Measurements from ENCODE around the gene TLDC2. TPM values are rescaled to one million over a fixed set of nuclear protein-coding genes. Genes with fewer than 3 reads are reported as not detected.

The TLDC2 gene
- total RNA-seq, 1 donor from 2014 or later: 0.34 TPM

GRCh38 chr20:36859282-36859555 is 16.7 kb upstream of the TLDC2 start:
- Mint-ChIP-seq H3K27me3 (no peaks in the 10 kb centered on the region), H3K27ac (no peak overlapping the region), H3K4me1 (ENCODE audit: low read depth) (peaks cover 27% of the 10 kb centered on the region), H3K9me3 (ENCODE audit: low read depth) (no peaks in the 10 kb centered on the region), H3K4me3 (ENCODE audit: low read depth) (no peak overlapping the region), H3K36me3 (ENCODE audit: insufficient read depth) (peaks cover 1% of the 10 kb centered on the region)
- no peak for TF ChIP-seq CTCF (IDR thresholded peaks at IDR 0.05; ENCODE audit: unreplicated experiment)
- DNase-seq (ENCODE audit: low spot score, unreplicated experiment): no peak

GRCh38 chr20:36859700-36860330 is 16.1 kb upstream of the TLDC2 start:
- no peak overlapping the region for H3K4me3 Mint-ChIP-seq (ENCODE audit: low read depth)
- DNase-seq (ENCODE audit: low spot score, unreplicated experiment): no peak
- peaks cover 1% of the 10 kb centered on the region for H3K36me3 Mint-ChIP-seq (ENCODE audit: insufficient read depth)
- no peak for TF ChIP-seq CTCF (IDR thresholded peaks at IDR 0.05; ENCODE audit: unreplicated experiment)
- peaks cover 28% of the 10 kb centered on the region for H3K4me1 Mint-ChIP-seq (ENCODE audit: low read depth)
- peak overlapping the region; percentile 22 for H3K27ac Mint-ChIP-seq
- no peaks in the 10 kb centered on the region for H3K27me3 Mint-ChIP-seq
- no peaks in the 10 kb centered on the region for H3K9me3 Mint-ChIP-seq (ENCODE audit: low read depth)

- no peak for TF ChIP-seq CTCF (IDR thresholded peaks at IDR 0.05; ENCODE audit: unreplicated experiment)
- Mint-ChIP-seq H3K36me3 (ENCODE audit: insufficient read depth) (peaks cover 1% of the 10 kb centered on the region), H3K4me1 (ENCODE audit: low read depth) (peaks cover 30% of the 10 kb centered on the region), H3K27ac (peak overlapping the region; percentile 22), H3K9me3 (ENCODE audit: low read depth) (no peaks in the 10 kb centered on the region), H3K4me3 (ENCODE audit: low read depth) (peak overlapping the region; percentile 18), H3K27me3 (no peaks in the 10 kb centered on the region)
- DNase-seq (ENCODE audit: low spot score, unreplicated experiment): no peak
These were observed 15.6 kb upstream of the TLDC2 start for GRCh38 chr20:36860339-36860738.

- Mint-ChIP-seq H3K9me3 (ENCODE audit: low read depth) (no peaks in the 10 kb centered on the region), H3K27me3 (no peaks in the 10 kb centered on the region), H3K36me3 (ENCODE audit: insufficient read depth) (peaks cover 1% of the 10 kb centered on the region), H3K4me3 (ENCODE audit: low read depth) (peak overlapping the region; percentile 75), H3K4me1 (ENCODE audit: low read depth) (peaks cover 30% of the 10 kb centered on the region), H3K27ac (peak overlapping the region; percentile 19)
- no peak for TF ChIP-seq CTCF (IDR thresholded peaks at IDR 0.05; ENCODE audit: unreplicated experiment)
- DNase-seq (ENCODE audit: low spot score, unreplicated experiment): no peak
These were observed 14.9 kb upstream of the TLDC2 start for GRCh38 chr20:36860811-36861624.

- H3K9me3 Mint-ChIP-seq (ENCODE audit: low read depth): no peaks in the 10 kb centered on the region
- no peaks in the 10 kb centered on the region for H3K27me3 Mint-ChIP-seq
- H3K4me3 Mint-ChIP-seq (ENCODE audit: low read depth): peak overlapping the region; percentile 75
- H3K4me1 Mint-ChIP-seq (ENCODE audit: low read depth): peaks cover 30% of the 10 kb centered on the region
- no peak for DNase-seq (ENCODE audit: low spot score, unreplicated experiment)
- TF ChIP-seq CTCF (IDR thresholded peaks at IDR 0.05; ENCODE audit: unreplicated experiment): no peak
- peak overlapping the region; percentile 19 for H3K27ac Mint-ChIP-seq
- H3K36me3 Mint-ChIP-seq (ENCODE audit: insufficient read depth): peaks cover 1% of the 10 kb centered on the region
These were observed 14.4 kb upstream of the TLDC2 start for GRCh38 chr20:36861625-36861874.
